Measurements from ENCODE around the gene DNAI4. TPM values are rescaled to one million over a fixed set of nuclear protein-coding genes. Genes with fewer than 3 reads are reported as not detected.
"Not testable (repeated sequence)": the region's sequence is repeated elsewhere in the genome, so short reads cannot be mapped to it uniquely, and the experiment has no call there.

Gene DNAI4
- total RNA-seq, 2 experiments from 2014 or later = 0.99 to 1.4 TPM

DNA sequence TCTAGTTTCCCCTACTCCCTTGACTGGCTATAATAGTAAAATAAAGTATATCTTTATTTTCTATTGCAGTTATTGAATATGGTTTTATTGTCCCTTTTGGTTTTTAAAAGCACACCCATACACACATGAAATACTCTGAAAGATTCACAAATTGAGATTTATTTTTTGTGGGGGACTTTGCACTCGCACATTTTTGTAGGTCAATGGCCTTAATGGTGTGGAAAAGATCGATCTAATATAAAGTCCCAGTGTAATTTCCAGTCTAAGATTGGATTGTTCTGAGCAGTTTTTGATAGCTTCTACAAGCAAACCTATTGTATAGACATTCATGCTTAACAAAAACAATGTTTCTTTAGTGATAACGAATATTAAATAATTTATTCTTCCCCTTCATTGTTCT, 64.1 kb downstream of the DNAI4 start:
- ChIA-PET POLR2A (no interaction called here), CTCF (no interaction called here)

DNA sequence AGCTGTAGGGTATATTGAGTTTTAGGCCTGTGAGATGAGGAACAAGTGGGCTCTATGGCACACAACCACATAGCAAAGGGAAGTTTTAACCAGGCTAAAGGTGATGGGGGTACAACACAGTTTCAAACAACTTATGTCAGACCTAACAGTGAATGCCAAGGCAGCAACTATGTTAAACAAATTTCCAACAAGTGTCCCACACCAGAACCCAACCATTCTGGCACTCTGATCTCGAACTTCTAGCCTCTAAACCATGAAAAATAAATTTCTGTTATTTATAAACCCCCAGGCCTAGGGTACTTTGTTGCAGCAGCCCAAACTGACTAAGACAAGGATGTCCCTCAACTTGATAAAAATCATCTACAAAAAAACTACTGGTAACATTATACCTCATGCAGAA, 71.3 kb downstream of the DNAI4 start:
- ChIA-PET POLR2A (no interaction called here), CTCF (no interaction called here)

GRCh38 chr1:66852870-66853269, 71.8 kb downstream of the DNAI4 start:
- CTCF ChIA-PET = no interaction called here
- POLR2A ChIA-PET = no interaction called here

DNA sequence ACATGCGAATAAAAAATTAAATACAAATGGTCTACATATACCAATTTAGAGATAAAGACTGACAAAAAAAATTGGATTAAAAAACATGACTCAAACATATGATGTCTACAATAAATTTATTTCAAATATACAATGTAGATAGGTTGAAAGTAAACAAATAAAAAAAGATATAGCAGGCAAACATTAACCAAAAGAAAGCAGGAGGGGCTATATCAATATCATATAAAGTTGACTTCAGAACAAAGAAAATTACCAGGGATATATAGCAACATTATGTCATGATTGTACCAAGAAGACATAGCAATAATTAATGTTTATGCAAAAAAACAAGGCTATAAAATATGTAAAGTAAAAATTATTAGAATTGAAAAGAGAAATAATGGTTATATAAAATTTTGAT, 73.7 kb downstream of the DNAI4 start:
- CTCF ChIA-PET = no interaction called here
- POLR2A ChIA-PET = no interaction called here

GRCh38 chr1:66848193-66848592, 76.5 kb downstream of the DNAI4 start:
- CTCF ChIA-PET = no interaction called here
- POLR2A ChIA-PET = no interaction called here

GRCh38 chr1:66840929-66841328, 83.7 kb downstream of the DNAI4 start:
- POLR2A ChIA-PET = no interaction called here
- CTCF ChIA-PET = no interaction called here

DNA sequence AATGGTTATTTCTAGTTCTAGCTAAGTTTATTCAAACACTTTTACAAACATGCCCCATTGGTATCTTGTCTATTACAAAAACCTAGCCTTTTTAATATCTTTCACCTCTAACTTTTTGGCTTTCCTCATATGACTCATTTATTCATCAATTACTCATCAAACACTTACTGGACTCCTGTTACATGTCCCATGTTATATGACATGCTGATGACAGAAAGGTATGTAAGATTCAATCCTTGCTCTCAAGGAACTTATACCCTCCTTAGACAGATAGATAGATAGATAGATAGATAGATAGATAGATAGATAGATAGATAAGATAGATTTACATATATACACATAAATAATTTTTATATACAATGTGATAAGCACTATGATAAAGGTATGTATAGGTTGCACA, 89.7 kb downstream of the DNAI4 start:
- ChIA-PET CTCF (no interaction called here), POLR2A (no interaction called here)

DNA sequence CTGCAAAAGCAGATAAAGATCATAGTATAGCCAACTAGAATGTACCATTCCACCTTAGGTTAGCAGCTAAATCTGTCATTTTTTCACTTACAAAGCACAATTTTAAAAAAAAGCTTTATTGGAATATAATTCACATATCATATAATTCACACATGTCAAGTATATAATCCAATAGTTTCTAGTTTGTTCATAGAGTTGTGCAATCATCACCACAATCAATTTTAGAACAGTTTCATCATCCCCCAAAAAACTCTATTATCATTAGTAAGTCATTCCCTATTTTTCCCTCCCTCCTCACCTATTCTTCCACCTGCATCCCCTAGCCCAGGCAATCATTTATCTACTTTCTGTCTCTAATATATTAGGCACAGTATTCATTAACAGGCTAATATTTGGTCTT, 91.5 kb downstream of the DNAI4 start:
- CTCF ChIA-PET = no interaction called here
- POLR2A ChIA-PET = no interaction called here

DNA sequence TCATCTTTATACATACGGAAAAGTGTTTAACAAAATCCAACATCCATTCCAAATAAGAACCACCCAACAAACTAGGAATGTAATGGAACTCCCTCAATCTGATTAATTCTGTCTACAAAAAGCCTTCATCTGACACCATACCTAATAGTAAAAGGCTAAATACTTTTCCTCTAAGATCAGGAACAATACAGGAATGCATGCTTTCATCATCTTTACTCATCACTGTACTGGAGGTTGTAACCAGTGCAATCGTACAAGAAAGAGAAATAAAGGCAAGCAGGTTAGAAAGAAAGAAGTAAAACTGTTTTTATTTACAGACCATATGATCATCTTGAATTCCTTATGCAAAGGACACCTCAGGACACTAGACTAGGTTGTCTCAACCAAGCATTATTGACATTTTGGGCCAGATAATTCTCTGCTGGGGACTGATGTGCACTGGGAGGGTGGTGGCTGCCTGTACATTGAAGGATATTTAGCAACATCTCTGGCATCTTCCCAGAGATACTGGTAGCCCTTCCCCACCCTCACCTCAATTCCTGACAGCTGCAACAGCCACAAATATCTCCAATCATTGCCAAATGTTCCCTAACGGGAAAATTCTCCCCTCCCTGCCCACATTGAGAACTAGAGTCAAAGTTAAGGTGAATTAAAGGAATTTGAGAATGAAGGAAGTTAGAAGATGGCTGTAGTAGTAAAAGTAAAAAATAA, 93.0 kb downstream of the DNAI4 start:
- CTCF ChIA-PET = no interaction called here
- POLR2A ChIA-PET = no interaction called here

GRCh38 chr1:66824771-66825170, 99.9 kb downstream of the DNAI4 start:
- ChIA-PET POLR2A (no interaction called here), CTCF (no interaction called here)

DNA sequence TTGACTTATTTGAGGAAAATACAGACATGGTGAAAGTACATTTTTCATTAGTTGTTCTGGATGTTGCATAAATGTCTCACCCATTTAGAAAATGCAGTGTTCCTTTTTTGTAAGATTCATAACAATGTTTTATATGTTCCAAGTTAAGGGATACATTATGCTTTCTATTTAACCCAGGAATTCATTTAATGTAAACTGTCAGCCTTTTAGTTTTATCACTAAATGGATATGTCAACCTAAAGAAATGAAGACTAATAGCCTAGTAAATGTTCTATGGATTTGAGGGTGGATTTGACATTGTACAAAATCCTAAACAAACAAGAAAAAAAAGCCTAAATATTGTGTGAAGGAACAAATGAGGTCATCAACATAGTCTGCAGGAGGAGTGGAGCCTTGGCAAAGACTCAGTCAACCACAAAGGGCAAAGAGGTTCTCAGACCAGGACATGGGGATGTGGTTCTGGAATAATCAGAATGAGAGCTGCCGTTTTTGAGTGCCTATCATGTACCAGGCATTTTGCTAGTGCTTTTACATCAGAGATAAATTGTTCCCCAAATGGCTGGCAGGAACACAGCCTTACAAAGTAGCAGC, 114.8 kb downstream of the DNAI4 start:
- POLR2A ChIA-PET = no interaction called here
- CTCF ChIA-PET = no interaction called here

- CTCF ChIA-PET = no interaction called here
- POLR2A ChIA-PET = no interaction called here
These were observed 115.4 kb downstream of the DNAI4 start for GRCh38 chr1:66809245-66809644.

DNA sequence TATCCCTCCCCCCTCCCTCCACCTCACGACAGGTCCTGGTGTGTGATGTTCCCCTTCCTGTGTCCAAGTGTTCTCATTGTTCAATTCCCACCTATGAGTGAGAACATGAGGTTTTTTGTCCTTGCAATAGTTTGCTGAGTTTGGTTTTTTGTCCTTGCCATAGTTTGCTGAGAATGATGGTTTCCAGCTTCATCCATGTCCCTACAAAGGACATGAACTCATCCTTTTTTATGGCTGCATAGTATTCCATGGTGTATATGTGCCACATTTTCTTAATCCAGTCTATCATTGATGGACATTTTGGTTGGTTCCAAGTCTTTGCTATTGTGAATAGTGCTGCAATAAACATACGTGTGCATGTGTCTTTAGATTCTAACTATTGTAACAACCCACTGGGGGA, 128.8 kb downstream of the DNAI4 start:
- CTCF ChIA-PET, POLR2A ChIA-PET: not testable (repeated sequence)

GRCh38 chr1:66791621-66792610, 132.7 kb downstream of the DNAI4 start:
- ChIA-PET POLR2A (no interaction called here), CTCF (no interaction called here)

DNA sequence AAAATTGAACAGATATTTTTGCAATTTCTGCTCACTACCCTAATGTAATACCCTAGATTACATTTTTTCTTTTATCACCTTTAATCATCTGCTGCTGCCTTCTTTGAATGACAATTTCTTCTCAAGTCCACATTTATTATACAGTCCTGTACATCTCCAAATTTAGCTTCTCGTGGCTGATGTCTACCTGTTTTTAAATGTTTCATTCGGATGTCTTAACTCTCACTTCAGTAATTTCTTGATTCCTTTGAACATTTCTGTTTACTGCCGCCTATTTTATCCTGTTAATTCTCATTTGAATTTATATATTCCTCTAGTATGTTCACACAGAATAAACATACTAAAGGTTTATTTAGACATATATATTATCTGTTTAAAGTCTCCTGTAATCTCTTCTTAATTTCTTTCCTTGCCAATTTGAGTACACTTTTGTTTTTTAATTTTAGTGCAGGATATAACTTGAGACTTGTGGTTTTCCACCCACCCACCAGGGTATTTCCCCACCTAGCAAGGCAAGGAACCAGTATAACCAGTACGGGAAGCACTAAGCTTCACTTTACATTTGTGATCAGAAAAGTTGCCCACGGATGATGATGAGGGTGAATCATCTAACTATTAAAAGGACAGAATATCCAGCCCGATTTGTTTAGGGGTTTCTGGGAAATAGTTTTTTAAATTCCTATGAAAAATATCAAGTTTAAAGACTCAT, 136.3 kb downstream of the DNAI4 start:
- ChIA-PET POLR2A (no interaction called here), CTCF (no interaction called here)

GRCh38 chr1:66787641-66788040, 137.0 kb downstream of the DNAI4 start:
- CTCF ChIA-PET = no interaction called here
- POLR2A ChIA-PET = no interaction called here

DNA sequence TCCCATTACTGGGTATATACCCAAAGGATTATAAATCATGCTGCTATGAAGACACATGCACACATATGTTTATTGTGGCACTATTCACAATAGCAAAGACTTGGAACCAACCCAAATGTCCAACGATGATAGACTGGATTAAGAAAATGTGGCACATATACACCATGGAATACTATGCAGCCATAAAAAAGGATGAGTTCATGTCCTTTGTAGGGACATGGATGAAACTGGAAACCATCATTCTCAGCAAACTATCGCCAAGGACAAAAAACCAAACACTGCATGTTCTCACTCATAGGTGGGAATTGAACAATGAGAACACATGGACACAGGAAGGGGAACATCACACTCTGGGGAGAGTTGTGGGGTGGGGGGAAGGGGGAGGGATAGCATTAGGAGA, 138.9 kb downstream of the DNAI4 start:
- POLR2A ChIA-PET, CTCF ChIA-PET: not testable (repeated sequence)

- ChIA-PET POLR2A (no interaction called here), CTCF (no interaction called here)
These were observed 145.1 kb downstream of the DNAI4 start for GRCh38 chr1:66779475-66780078.

GRCh38 chr1:66778969-66779368, 145.7 kb downstream of the DNAI4 start:
- CTCF ChIA-PET = no interaction called here
- POLR2A ChIA-PET = no interaction called here

DNA sequence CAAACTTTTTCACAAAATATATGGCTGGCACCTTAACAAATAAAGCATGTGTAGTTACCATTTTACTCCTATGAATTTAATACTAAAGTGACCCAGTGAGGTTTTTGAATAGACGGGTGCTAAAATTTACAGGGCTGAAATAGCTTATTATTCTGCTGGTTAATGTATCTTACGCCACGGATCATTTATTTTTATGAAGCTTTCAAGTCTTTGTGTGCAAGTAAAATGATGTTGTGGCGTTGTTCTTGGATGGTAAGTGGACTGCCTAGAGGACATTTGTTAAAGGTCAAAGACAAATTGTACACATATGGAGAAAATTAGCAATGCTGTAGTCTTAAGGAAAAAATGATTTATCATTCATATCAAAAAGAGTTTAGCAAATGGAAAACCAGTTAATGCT, 146.4 kb downstream of the DNAI4 start:
- CTCF ChIA-PET = no interaction called here

More for the DNA sequence above, 146.4 kb downstream of the DNAI4 start:
- POLR2A ChIA-PET = no interaction called here

Measured in activated CD8-positive, alpha-beta memory T cell treated with anti-CD3 and anti-CD28 coated beads for 36 hours (primary cell).